ENCODE measurements around the gene TRAF3. TPM values are rescaled to one million over a fixed set of nuclear protein-coding genes. Genes with fewer than 3 reads are reported as not detected.
A peak's percentile ranks its signal among the peaks of the same experiment; 100 is the strongest.

The TRAF3 gene
- total and polyA plus RNA-seq, 4 donors = 3.4 to 32.6 (median 11.5) TPM

- no peak for DNase-seq
- no peaks in the 10 kb centered on the region for H3K9me3 ChIP-seq (ENCODE audit: control insufficient read depth, low read length)
- no peaks in the 10 kb centered on the region for H3K27me3 ChIP-seq (ENCODE audit: control insufficient read depth in 1 of 2, insufficient read depth in 2 of 2, low read length in 1 of 2)
- no peaks in the 10 kb centered on the region for H3K4me1 ChIP-seq (ENCODE audit: control insufficient read depth in 1 of 2, insufficient read depth in 2 of 2, low read length in 2 of 2)
- H3K27ac ChIP-seq (ENCODE audit: low read depth in 1 of 2, low read length in 2 of 2) = no peak overlapping the region
- H3K36me3 ChIP-seq (ENCODE audit: control insufficient read depth in 1 of 2, insufficient read depth in 2 of 2, low read length in 1 of 2) = peaks cover 0 to 2% of the 10 kb centered on the region in 2 donors
- WGBS, 2 donors = 3% methylated on average over 73 to 94 of the region's 94 CpGs
- ATAC-seq (ENCODE audit: low FRiP score) = no peak
- intact Hi-C loops (cut with DNase I) = loop anchor here in 1 of 2 donors (10.0 kb wide), 1 partner anchor 405 kb away; no protein-coding TSS in a partner anchor
- no peak overlapping the region for H3K4me3 ChIP-seq (ENCODE audit: low read length in 2 of 2)
Observed at GRCh38 chr14:102929241-102930137, 152.2 kb downstream of the TRAF3 start.

- H3K36me3 ChIP-seq (ENCODE audit: control insufficient read depth in 1 of 2, insufficient read depth in 2 of 2, low read length in 1 of 2) = peaks cover 0 to 2% of the 10 kb centered on the region in 2 donors
- no peak for ATAC-seq (ENCODE audit: low FRiP score)
- H3K27me3 ChIP-seq (ENCODE audit: control insufficient read depth in 1 of 2, insufficient read depth in 2 of 2, low read length in 1 of 2) = no peaks in the 10 kb centered on the region
- no peaks in the 10 kb centered on the region for H3K4me1 ChIP-seq (ENCODE audit: control insufficient read depth in 1 of 2, insufficient read depth in 2 of 2, low read length in 2 of 2)
- no peak overlapping the region for H3K4me3 ChIP-seq (ENCODE audit: low read length in 2 of 2)
- DNase-seq = no peak
- H3K9me3 ChIP-seq (ENCODE audit: control insufficient read depth, low read length) = no peaks in the 10 kb centered on the region
- H3K27ac ChIP-seq (ENCODE audit: low read depth in 1 of 2, low read length in 2 of 2) = no peak overlapping the region
- intact Hi-C loops (cut with DNase I) = no loop called here
- 4 to 6% methylated on average over 23 to 74 of the region's 74 CpGs for WGBS, 2 donors
Observed at GRCh38 chr14:102930138-102930752, 153.0 kb downstream of the TRAF3 start.

- H3K4me1 ChIP-seq (ENCODE audit: control insufficient read depth in 1 of 2, insufficient read depth in 2 of 2, low read length in 2 of 2) = no peaks in the 10 kb centered on the region
- no peak overlapping the region for H3K4me3 ChIP-seq (ENCODE audit: low read length in 2 of 2)
- no peaks in the 10 kb centered on the region for H3K9me3 ChIP-seq (ENCODE audit: control insufficient read depth, low read length)
- H3K27ac ChIP-seq (ENCODE audit: low read depth in 1 of 2, low read length in 2 of 2) = no peak overlapping the region
- 67 to 72% methylated on average over 33 to 34 of the region's 34 CpGs for WGBS, 2 donors
- intact Hi-C loops (cut with DNase I) = no loop called here
- DNase-seq (no peak), ATAC-seq (ENCODE audit: low FRiP score) (no peak)
- peaks cover 0 to 2% of the 10 kb centered on the region in 2 donors for H3K36me3 ChIP-seq (ENCODE audit: control insufficient read depth in 1 of 2, insufficient read depth in 2 of 2, low read length in 1 of 2)
- H3K27me3 ChIP-seq (ENCODE audit: control insufficient read depth in 1 of 2, insufficient read depth in 2 of 2, low read length in 1 of 2) = no peaks in the 10 kb centered on the region
Observed at GRCh38 chr14:102930753-102931579, 153.7 kb downstream of the TRAF3 start.

- H3K4me1 ChIP-seq (ENCODE audit: control insufficient read depth in 1 of 2, insufficient read depth in 2 of 2, low read length in 2 of 2) = no peaks in the 10 kb centered on the region
- intact Hi-C loops (cut with DNase I) = no loop called here
- DNase-seq (peak in 1 of 2 donors; percentile 51), ATAC-seq (ENCODE audit: low FRiP score) (no peak)
- H3K9me3 ChIP-seq (ENCODE audit: control insufficient read depth, low read length) = no peaks in the 10 kb centered on the region
- H3K27ac ChIP-seq (ENCODE audit: low read depth in 1 of 2, low read length in 2 of 2) = no peak overlapping the region
- H3K27me3 ChIP-seq (ENCODE audit: control insufficient read depth in 1 of 2, insufficient read depth in 2 of 2, low read length in 1 of 2) = no peaks in the 10 kb centered on the region
- no peak overlapping the region for H3K4me3 ChIP-seq (ENCODE audit: low read length in 2 of 2)
- 86 to 91% methylated on average over 12 of the region's 12 CpGs for WGBS, 2 donors
- peaks cover 0 to 2% of the 10 kb centered on the region in 2 donors for H3K36me3 ChIP-seq (ENCODE audit: control insufficient read depth in 1 of 2, insufficient read depth in 2 of 2, low read length in 1 of 2)
Observed at GRCh38 chr14:102931580-102932285, 154.5 kb downstream of the TRAF3 start.

- DNase-seq (peak in 1 of 2 donors; percentile 72), ATAC-seq (ENCODE audit: low FRiP score) (no peak)
- Histone ChIP-seq H3K4me3 (ENCODE audit: low read length in 2 of 2) (no peak overlapping the region), H3K4me1 (ENCODE audit: control insufficient read depth in 1 of 2, insufficient read depth in 2 of 2, low read length in 2 of 2) (no peaks in the 10 kb centered on the region), H3K27ac (ENCODE audit: low read depth in 1 of 2, low read length in 2 of 2) (no peak overlapping the region), H3K27me3 (ENCODE audit: control insufficient read depth in 1 of 2, insufficient read depth in 2 of 2, low read length in 1 of 2) (no peaks in the 10 kb centered on the region), H3K36me3 (ENCODE audit: control insufficient read depth in 1 of 2, insufficient read depth in 2 of 2, low read length in 1 of 2) (peaks cover 0 to 4% of the 10 kb centered on the region in 2 donors), H3K9me3 (ENCODE audit: control insufficient read depth, low read length) (no peaks in the 10 kb centered on the region)
- WGBS, 2 donors = 89 to 90% methylated on average over 20 to 26 of the region's 26 CpGs
- intact Hi-C loops (cut with DNase I) = no loop called here
Observed at GRCh38 chr14:102932484-102933248, 155.4 kb downstream of the TRAF3 start.

GRCh38 chr14:102933618-102934231 lies 156.5 kb downstream of the TRAF3 start:
- ATAC-seq (ENCODE audit: low FRiP score) = no peak

GRCh38 chr14:102935756-102936155 lies 158.5 kb downstream of the TRAF3 start:
- ATAC-seq (ENCODE audit: low FRiP score) (no peak), DNase-seq (no peak)
- Histone ChIP-seq H3K4me3 (ENCODE audit: low read length in 2 of 2) (no peak overlapping the region), H3K36me3 (ENCODE audit: control insufficient read depth in 1 of 2, insufficient read depth in 2 of 2, low read length in 1 of 2) (peaks cover 0 to 12% of the 10 kb centered on the region in 2 donors), H3K27ac (ENCODE audit: low read depth in 1 of 2, low read length in 2 of 2) (no peak overlapping the region), H3K9me3 (ENCODE audit: control insufficient read depth, low read length) (no peaks in the 10 kb centered on the region), H3K27me3 (ENCODE audit: control insufficient read depth in 1 of 2, insufficient read depth in 2 of 2, low read length in 1 of 2) (no peaks in the 10 kb centered on the region), H3K4me1 (ENCODE audit: control insufficient read depth in 1 of 2, insufficient read depth in 2 of 2, low read length in 2 of 2) (no peaks in the 10 kb centered on the region)
- WGBS, 2 donors = 95 to 99% methylated on average over 4 of the region's 4 CpGs
- intact Hi-C loops (cut with DNase I) = no loop called here

More at GRCh38 chr14:102933618-102934231, 156.5 kb downstream of the TRAF3 start:
- Histone ChIP-seq H3K9me3 (ENCODE audit: control insufficient read depth, low read length) (no peaks in the 10 kb centered on the region), H3K27ac (ENCODE audit: low read depth in 1 of 2, low read length in 2 of 2) (no peak overlapping the region), H3K4me3 (ENCODE audit: low read length in 2 of 2) (no peak overlapping the region), H3K36me3 (ENCODE audit: control insufficient read depth in 1 of 2, insufficient read depth in 2 of 2, low read length in 1 of 2) (peaks cover 0 to 4% of the 10 kb centered on the region in 2 donors), H3K27me3 (ENCODE audit: control insufficient read depth in 1 of 2, insufficient read depth in 2 of 2, low read length in 1 of 2) (no peaks in the 10 kb centered on the region), H3K4me1 (ENCODE audit: control insufficient read depth in 1 of 2, insufficient read depth in 2 of 2, low read length in 2 of 2) (no peaks in the 10 kb centered on the region)
- 95% methylated on average over 20 of the region's 20 CpGs for WGBS, 2 donors
- no peak for DNase-seq
- intact Hi-C loops (cut with DNase I) = no loop called here

Measured in aorta (tissue), 5 donors.